GM19468 (cell line): ENCODE results near the gene BSN.
A peak's percentile ranks its signal among the peaks of the same experiment; 100 is the strongest.

Experiments used
- ATAC-seq: cut with Tn5 transposase; IDR thresholded peaks from one replicate; pipeline ENCODE4 v1.9.1; 2021; ENCODE audit warnings: mild to moderate bottlenecking, moderate library complexity, moderate number of reproducible peaks; ENCODE audit not compliant: unreplicated experiment; ENCODE audit errors: extremely low read depth

Gene BSN

DNA sequence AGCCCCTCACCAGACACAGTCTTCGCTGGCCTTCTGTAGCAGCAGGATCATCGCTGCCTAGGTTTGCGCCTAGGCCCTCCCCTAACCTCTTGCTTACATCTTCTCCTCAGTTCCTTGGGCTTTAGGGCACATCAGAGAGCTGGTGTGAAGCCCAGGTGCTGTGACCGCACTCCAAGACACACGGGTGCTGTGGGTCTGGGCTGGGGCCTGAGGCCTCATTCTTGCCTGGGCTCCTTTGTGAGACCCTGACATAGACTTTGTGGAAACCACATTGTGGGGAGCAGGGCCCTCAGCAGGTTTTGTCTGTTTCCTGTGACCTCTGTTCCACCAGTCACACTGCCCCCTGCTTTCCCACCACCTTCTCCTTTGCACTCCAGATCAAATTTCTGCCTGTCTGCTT is 157.2 kb downstream of the BSN start:
- ATAC-seq: no peak

DNA sequence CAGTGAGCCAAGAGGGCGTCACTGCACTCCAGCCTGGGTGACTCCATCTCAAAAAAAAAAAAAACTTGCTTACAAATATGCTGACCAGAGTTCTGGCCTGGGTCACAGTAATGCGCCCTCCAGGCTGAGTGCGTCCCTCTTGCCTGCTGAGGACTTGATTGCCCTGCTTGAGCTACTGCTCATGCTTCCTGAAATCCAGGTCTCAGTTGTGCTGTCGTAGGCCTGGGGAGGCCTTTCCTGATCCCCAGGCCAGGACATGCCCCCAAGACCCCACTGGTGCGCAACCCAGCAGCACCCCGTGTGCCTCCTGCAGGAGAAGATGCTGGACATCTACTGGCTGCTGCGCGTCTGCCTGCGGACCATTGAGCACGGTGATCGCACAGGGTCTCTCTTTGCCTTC is 157.9 kb downstream of the BSN start:
- no peak for ATAC-seq

- no peak for ATAC-seq
Measured at GRCh38 chr3:49712631-49713317, 158.5 kb downstream of the BSN start.

- no peak for ATAC-seq
Measured at GRCh38 chr3:49713336-49714105, 159.2 kb downstream of the BSN start.

- no peak for ATAC-seq
Measured at GRCh38 chr3:49714728-49715550, 160.7 kb downstream of the BSN start.

GRCh38 chr3:49715611-49716121 is 161.4 kb downstream of the BSN start:
- ATAC-seq: no peak

DNA sequence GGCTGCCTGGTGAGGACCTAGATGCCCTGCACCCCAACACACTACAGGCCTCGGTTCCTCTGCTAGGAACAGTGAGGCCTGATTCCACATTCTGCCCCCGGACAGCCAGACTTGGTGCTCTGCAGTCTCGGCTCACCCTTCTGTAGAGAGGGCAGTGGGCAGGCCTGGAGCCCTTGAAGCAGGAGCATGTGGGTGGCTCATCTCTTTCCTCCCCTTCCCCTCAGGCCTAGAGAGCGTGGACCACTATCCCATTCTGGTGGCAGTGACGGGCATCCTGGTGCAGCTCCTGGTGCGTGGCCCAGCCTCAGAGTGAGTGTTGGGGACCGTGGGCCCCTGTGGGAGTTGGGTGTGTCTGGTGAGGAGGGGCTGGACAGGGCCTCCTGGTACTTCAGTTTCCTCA is 161.9 kb downstream of the BSN start:
- no peak for ATAC-seq

DNA sequence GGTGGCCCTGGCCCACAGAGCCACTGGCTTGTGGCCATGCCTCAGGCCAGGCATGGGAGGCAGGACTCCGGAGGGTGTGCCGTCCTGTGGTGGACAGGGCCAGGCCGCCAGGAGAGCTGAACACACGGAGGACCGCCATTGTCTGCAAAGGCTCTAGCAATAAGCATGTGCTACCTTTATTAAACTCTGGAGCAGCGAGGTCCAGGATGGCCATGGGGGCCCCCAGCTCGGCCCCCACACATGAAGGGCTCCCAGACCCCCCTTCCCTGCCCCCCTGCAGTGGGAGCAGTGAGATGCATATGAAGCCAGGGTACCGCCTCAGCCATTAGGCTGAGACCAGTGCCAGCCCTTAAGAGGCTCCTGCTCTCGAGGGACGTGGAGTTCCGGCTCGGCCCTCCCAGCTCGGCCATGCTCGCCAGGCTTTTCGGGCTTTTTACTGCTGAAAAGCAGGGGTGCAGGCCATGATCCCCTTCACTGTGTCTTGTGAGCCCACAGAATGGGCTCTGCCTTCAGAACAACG is 162.5 kb downstream of the BSN start:
- no peak for ATAC-seq

DNA sequence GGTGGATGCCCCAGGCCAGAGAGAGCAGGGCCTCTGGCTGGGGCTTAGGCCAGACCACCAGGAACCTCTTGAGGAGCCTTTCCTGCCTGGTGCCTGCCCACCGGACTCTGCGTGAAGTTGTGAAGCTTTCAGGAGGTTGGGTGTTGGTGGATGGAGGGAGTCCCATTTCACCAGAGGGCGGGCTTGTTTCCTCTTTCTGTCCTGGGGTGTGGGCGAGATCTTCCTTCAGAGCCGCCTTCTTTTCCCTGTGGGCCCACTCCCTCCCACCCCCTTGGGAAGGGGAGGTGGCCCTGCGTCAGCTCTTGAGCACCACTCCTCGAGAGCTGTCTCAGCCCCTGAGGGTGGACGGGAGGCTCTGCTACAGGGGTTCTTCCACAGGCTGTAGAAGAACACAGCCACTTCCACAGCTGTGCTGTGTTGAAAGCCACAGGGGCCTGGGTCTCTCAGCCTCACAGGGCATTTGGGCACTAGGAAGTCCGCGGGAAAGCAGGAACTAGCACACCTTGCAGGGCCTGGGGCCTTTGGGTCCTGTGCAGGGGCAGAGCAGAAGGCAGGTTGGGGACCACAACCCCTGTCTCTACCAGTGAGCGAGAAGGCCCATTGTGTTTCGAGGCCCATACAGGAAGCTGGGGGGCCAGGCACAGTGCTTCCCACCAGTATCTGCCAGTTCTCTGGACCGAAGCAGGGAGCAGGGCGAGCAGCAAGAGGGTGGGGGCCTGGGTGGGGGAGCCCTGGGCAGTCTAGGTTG is 163.1 kb downstream of the BSN start:
- no peak for ATAC-seq

DNA sequence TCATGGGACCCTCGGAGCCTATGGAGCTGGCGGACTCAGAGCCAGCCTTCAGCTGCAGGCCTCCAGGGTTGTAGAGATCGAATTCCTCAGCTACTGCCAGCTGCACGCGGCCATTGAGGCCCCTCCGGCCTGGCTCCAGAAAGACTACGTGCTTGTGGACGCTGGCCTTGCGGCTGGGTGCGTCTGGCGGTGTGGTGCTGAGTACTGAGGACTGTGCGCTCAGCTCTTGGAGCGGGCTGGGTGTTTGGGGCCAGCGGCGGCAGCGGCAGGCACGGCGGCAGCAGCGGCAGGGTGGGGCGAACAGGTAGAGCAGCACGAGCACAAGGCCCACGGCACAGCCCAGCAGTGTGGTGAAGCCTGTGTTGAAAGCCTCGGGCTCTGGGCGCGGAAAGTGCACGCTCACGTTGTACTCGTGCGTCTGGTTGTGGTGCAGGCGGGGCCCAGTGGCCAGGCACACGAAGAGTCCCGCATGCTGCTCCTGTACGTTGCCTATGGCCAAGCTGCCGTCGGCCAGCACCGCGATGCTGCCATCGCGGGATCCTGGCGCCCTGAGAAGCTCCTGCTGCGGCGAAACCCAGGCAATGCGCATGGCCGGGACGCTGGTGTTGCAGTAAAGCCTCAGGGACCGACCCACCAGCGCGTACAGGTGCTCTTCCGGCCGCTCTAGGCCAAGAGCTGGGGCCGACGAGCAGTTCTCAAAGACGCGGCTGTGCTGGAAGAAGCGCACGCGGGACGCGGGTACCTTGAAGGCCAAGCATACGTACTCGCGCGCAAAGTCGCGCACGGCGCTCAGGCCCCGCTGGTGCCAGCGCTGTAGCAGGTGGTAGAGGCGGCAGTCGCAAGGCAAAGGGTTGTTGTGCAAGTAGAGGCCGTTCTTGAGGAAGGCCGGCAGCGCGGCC is 163.9 kb downstream of the BSN start:
- no peak for ATAC-seq

DNA sequence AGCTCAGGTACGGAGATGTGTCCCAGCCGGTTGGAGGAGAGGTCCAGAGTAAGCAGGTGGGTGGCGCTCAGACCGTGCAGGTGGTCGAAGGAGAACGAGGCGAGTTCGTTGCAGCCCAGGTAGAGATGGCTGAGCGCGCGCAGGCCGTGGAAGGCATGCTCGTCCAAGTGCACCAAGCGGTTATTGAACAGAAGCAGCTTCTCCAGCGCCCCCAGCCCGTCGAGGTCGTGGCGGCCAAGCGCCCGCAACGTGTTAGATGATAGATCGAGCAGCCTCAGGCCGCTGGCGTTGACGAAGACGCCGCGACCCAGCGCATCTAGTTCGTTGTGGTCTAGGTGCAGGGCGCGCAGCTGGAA is 164.6 kb downstream of the BSN start:
- no peak for ATAC-seq

DNA sequence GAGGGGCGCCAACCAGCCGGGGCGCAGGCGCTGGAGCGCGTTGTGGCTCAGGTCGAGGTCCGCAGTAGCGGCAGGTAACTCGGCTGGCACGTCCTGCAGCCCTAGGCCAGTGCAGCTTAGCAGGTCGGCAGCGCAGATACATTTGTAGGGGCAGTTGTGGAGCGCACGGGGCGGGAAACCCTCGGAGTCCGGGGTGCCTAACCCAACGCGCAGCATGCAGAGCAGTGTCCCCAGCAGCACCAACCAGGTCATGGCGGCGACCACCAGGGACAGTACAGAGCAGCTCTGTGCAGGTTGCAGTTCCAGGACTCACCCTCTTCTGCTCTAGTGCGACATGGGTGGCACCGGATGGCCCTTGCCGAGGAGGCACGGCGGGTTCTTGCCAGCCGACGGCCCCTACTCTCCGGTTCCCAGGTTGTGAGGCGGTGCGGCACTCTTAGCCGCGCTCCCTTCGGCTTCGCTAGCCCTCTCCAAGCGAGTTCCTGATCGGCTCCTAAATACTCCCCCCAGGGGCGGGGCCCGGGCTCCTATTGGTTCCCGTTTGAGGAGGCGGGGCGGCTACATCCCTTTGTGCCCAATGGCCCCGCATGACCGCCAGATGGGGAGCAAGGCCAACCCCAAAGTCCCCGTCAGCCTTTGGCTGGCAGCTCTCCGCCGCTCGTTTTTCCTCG is 165.1 kb downstream of the BSN start, which contains the start of gene AMIGO3:
AMIGO3 (minus strand) TSS at position 471 of the 671 bp plus-strand sequence; CDS start at position 252, 219 bp downstream.
- ATAC-seq: peak; percentile 39
